GM23338 (cell line): ENCODE data around the gene VAV3. TPM values are rescaled to one million over a fixed set of nuclear protein-coding genes. Genes with fewer than 3 reads are reported as not detected.

Experiments used
- ATAC-seq: fragments of 200-7000 bp; cut with Tn5 transposase; 3 replicates; pipeline ENCODE4 v1.9.1; 2020
- DNase-seq: peaks from one replicate; pipeline ENCODE4 v3.0.0-alpha.2; 2015; ENCODE audit warnings: low spot score
- H2AFZ ChIP-seq: fragments of 200-600 bp; sonication (generic); 2 replicates; pipeline ENCODE4 v1.8.0; 2016; ENCODE audit warnings: antibody characterized with exemption, mild to moderate bottlenecking, moderate library complexity
- H3F3A ChIP-seq: fragments of 200-600 bp; sonication (generic); replicated peaks from 2 replicates; pipeline ENCODE4 v1.8.0; 2017; ENCODE audit warnings: antibody characterized with exemption, mixed run types, low read depth
- H3K27ac ChIP-seq: fragments of 200-600 bp; sonication (generic); 2 replicates; pipeline ENCODE4 v1.6.1; 2016; ENCODE audit warnings: low read depth
- H3K27me3 ChIP-seq: fragments of 200-600 bp; sonication (generic); 2 replicates; pipeline ENCODE4 v1.8.0; 2016; ENCODE audit warnings: mild to moderate bottlenecking, mixed run types, moderate library complexity; ENCODE audit not compliant: insufficient read depth
- H3K36me3 ChIP-seq: fragments of 200-600 bp; sonication (generic); 2 replicates; pipeline ENCODE4 v1.8.0; 2016; ENCODE audit warnings: mild to moderate bottlenecking; ENCODE audit not compliant: insufficient read depth
- H3K4me1 ChIP-seq: fragments of 200-600 bp; sonication (generic); 2 replicates; pipeline ENCODE4 v1.8.0; 2016; ENCODE audit warnings: mild to moderate bottlenecking, moderate library complexity; ENCODE audit not compliant: insufficient read depth
- H3K4me2 ChIP-seq: fragments of 200-600 bp; sonication (generic); 2 replicates; pipeline ENCODE4 v1.7.1; 2017; ENCODE audit warnings: mixed run types
- H3K4me3 ChIP-seq: fragments of 200-600 bp; sonication (generic); 2 replicates; pipeline ENCODE4 v1.6.1; 2016; ENCODE audit warnings: mixed run types
- H3K79me2 ChIP-seq: fragments of 200-600 bp; sonication (generic); replicated peaks from 2 replicates; pipeline ENCODE4 v1.8.0; 2017; ENCODE audit warnings: mild to moderate bottlenecking; ENCODE audit not compliant: insufficient read depth
- H3K9me2 ChIP-seq: fragments of 200-600 bp; sonication (generic); 2 replicates; pipeline ENCODE4 v1.8.0; 2017; ENCODE audit not compliant: insufficient read depth
- H4K20me1 ChIP-seq: fragments of 200-600 bp; sonication (generic); replicated peaks from 2 replicates; pipeline ENCODE4 v1.8.0; 2017; ENCODE audit warnings: mild to moderate bottlenecking; ENCODE audit not compliant: insufficient read depth
- H3K27ac Mint-ChIP-seq: 2 replicates; pipeline ENCODE4 v1.8.0; 2020; ENCODE audit warnings: inconsistent platforms, mild to moderate bottlenecking, moderate library complexity, mixed read lengths
- H3K27me3 Mint-ChIP-seq: 3 replicates; pipeline ENCODE4 v1.8.0; 2022; ENCODE audit warnings: low read depth, mild to moderate bottlenecking, moderate library complexity, mixed read lengths, inconsistent platforms; ENCODE audit not compliant: insufficient read depth, poor library complexity
- H3K36me3 Mint-ChIP-seq: 3 replicates; pipeline ENCODE4 v1.8.0; 2021; ENCODE audit warnings: low read depth, mild to moderate bottlenecking, inconsistent platforms, moderate library complexity, mixed read lengths
- H3K4me1 Mint-ChIP-seq: 3 replicates; pipeline ENCODE4 v1.8.0; 2020; ENCODE audit warnings: mild to moderate bottlenecking, inconsistent platforms, mixed read lengths
- H3K4me3 Mint-ChIP-seq: 3 replicates; pipeline ENCODE4 v1.8.0; 2021; ENCODE audit warnings: moderate library complexity, mild to moderate bottlenecking, inconsistent platforms, mixed read lengths
- H3K9me3 Mint-ChIP-seq: 3 replicates; pipeline ENCODE4 v1.8.0; 2020; ENCODE audit warnings: moderate library complexity, mild to moderate bottlenecking, inconsistent platforms, mixed read lengths
- CREB1 ChIP-seq: fragments of 250-450 bp; sonication (Bioruptor Pico); IDR thresholded peaks from 2 replicates; pipeline ENCODE4 v1.5.0; 2020; ENCODE audit warnings: low read depth, mild to moderate bottlenecking, moderate library complexity
- EZH2phosphoT487 ChIP-seq: fragments of 200-600 bp; sonication (generic); IDR thresholded peaks from one replicate; pipeline ENCODE4 v1.8.1; 2018; ENCODE audit warnings: antibody characterized with exemption; ENCODE audit not compliant: unreplicated experiment
- JUNB ChIP-seq: IDR thresholded peaks from one replicate; pipeline ENCODE4 v1.6.1; 2016; ENCODE audit warnings: antibody characterized with exemption; ENCODE audit not compliant: unreplicated experiment
- POLR2AphosphoS5 ChIP-seq: IDR thresholded peaks from 2 replicates; pipeline ENCODE4 v1.6.1; 2016; ENCODE audit warnings: antibody characterized with exemption, low read depth
- ZNF114 ChIP-seq: fragments of 250-450 bp; sonication (Bioruptor Pico); IDR thresholded peaks from 2 replicates; pipeline ENCODE4 v1.5.0; 2020; ENCODE audit warnings: mild to moderate bottlenecking, moderate library complexity
- ZNF462 ChIP-seq: fragments of 250-450 bp; sonication (Bioruptor Pico); IDR thresholded peaks from 2 replicates; pipeline ENCODE4 v1.5.0; 2020; ENCODE audit warnings: mild to moderate bottlenecking, moderate library complexity
- polyA plus RNA-seq: library from polyadenylated mRNA; unstranded; fragments of >200 nt; fragmentation: Nextera tagmentation; extraction: Ambion mirVana; gene quantifications from 2 replicates; pipeline ENCODE4 v1.2.1, GENCODE V29; 2016
- total RNA-seq: library from RNA; depleted of rRNA; stranded (reverse); fragments of >200 nt; shearing (Covaris generic); gene quantifications from 2 replicates; pipeline ENCODE4 v1.2.3, GENCODE V29; 2014
- TF ChIP-seq, protein P1 (sequence below): IDR thresholded peaks from one replicate; pipeline ENCODE4 v1.6.1; 2018; ENCODE audit warnings: antibody characterized with exemption; ENCODE audit not compliant: unreplicated experiment
- TF ChIP-seq, protein P2 (sequence below), 2 experiments: fragments of 200-600 bp in 1 of 2; sonication (generic) in 1 of 2; conservative IDR thresholded peaks; 2 replicates each; pipeline versions ENCODE4 v1.5.1 to v1.6.1; 2016 to 2017; ENCODE audit warnings: antibody characterized with exemption in 2 of 2, low read depth in 2 of 2, mild to moderate bottlenecking in 2 of 2, moderate library complexity in 1 of 2

VAV3 gene
- total and polyA plus RNA-seq, 2 experiments from 2014 or later, result 3.0 to 11.3 TPM

GRCh38 chr1:107866870-107867269 is 98.1 kb downstream of the VAV3 start (continued):
- TF ChIP-seq ZNF462 (CRISPR knock-in tag), result no peak
- TF ChIP-seq ZNF114 (CRISPR knock-in tag), result no peak
- no peak for TF ChIP-seq EZH2phosphoT487
- TF ChIP-seq, protein P1, sequence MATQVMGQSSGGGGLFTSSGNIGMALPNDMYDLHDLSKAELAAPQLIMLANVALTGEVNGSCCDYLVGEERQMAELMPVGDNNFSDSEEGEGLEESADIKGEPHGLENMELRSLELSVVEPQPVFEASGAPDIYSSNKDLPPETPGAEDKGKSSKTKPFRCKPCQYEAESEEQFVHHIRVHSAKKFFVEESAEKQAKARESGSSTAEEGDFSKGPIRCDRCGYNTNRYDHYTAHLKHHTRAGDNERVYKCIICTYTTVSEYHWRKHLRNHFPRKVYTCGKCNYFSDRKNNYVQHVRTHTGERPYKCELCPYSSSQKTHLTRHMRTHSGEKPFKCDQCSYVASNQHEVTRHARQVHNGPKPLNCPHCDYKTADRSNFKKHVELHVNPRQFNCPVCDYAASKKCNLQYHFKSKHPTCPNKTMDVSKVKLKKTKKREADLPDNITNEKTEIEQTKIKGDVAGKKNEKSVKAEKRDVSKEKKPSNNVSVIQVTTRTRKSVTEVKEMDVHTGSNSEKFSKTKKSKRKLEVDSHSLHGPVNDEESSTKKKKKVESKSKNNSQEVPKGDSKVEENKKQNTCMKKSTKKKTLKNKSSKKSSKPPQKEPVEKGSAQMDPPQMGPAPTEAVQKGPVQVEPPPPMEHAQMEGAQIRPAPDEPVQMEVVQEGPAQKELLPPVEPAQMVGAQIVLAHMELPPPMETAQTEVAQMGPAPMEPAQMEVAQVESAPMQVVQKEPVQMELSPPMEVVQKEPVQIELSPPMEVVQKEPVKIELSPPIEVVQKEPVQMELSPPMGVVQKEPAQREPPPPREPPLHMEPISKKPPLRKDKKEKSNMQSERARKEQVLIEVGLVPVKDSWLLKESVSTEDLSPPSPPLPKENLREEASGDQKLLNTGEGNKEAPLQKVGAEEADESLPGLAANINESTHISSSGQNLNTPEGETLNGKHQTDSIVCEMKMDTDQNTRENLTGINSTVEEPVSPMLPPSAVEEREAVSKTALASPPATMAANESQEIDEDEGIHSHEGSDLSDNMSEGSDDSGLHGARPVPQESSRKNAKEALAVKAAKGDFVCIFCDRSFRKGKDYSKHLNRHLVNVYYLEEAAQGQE, result no peak
- TF ChIP-seq CREB1 (CRISPR knock-in tag), result no peak

GRCh38 chr1:107865627-107866026 is 99.4 kb downstream of the VAV3 start:
- Histone ChIP-seq H3K4me3 (no peak overlapping the region), H3K4me2 (no peak overlapping the region), H4K20me1 (no peaks in the 10 kb centered on the region), H3K4me1 (peaks cover 20% of the 10 kb centered on the region), H2AFZ (no peak overlapping the region), H3K27ac (no peak overlapping the region), H3K27me3 (no peaks in the 10 kb centered on the region), H3K9me2 (no peaks in the 10 kb centered on the region), H3F3A (no peaks in the 10 kb centered on the region; the same call in 1 of the 2 replicates), H3K36me3 (no peaks in the 10 kb centered on the region), H3K79me2 (no peaks in the 10 kb centered on the region)
- no peak for ATAC-seq
- Mint-ChIP-seq H3K4me1 (peaks cover 60% of the 10 kb centered on the region), H3K36me3 (peaks cover 21% of the 10 kb centered on the region), H3K4me3 (no peak overlapping the region), H3K27me3 (peaks cover 8% of the 10 kb centered on the region), H3K9me3 (peaks cover 10% of the 10 kb centered on the region), H3K27ac (no peak overlapping the region)
- no peak for DNase-seq
- TF ChIP-seq POLR2AphosphoS5, result no peak
- no peak for TF ChIP-seq ZNF114 (CRISPR knock-in tag)
- no peak for TF ChIP-seq JUNB
- TF ChIP-seq, protein P2, sequence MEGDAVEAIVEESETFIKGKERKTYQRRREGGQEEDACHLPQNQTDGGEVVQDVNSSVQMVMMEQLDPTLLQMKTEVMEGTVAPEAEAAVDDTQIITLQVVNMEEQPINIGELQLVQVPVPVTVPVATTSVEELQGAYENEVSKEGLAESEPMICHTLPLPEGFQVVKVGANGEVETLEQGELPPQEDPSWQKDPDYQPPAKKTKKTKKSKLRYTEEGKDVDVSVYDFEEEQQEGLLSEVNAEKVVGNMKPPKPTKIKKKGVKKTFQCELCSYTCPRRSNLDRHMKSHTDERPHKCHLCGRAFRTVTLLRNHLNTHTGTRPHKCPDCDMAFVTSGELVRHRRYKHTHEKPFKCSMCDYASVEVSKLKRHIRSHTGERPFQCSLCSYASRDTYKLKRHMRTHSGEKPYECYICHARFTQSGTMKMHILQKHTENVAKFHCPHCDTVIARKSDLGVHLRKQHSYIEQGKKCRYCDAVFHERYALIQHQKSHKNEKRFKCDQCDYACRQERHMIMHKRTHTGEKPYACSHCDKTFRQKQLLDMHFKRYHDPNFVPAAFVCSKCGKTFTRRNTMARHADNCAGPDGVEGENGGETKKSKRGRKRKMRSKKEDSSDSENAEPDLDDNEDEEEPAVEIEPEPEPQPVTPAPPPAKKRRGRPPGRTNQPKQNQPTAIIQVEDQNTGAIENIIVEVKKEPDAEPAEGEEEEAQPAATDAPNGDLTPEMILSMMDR (conservative IDR thresholded peaks at IDR 0.05; ENCODE audit: low read depth in 2 of 2), result no peak
